ENCODE results near the gene CDH23. TPM values are rescaled to one million over a fixed set of nuclear protein-coding genes. Genes with fewer than 3 reads are reported as not detected.

The CDH23 gene
- total RNA-seq, 1 donor from 2014 or later: 10.3 TPM

GRCh38 chr10:71646037-71646436, 249.3 kb downstream of the CDH23 start:
- no peaks in the 10 kb centered on the region for H3K4me1 ChIP-seq
- H3K9me3 ChIP-seq: no peaks in the 10 kb centered on the region
- H3K27me3 ChIP-seq: no peaks in the 10 kb centered on the region
- TF ChIP-seq POLR2AphosphoS5 (IDR thresholded peaks at IDR 0.05; ENCODE audit: insufficient read depth in 1 of 2, low read depth in 1 of 2) (no peak), CTCF (IDR thresholded peaks at IDR 0.05) (no peak), POLR2A (IDR thresholded peaks at IDR 0.05) (no peak)
- H3K4me3 ChIP-seq: no peak overlapping the region
- DNase-seq (ENCODE audit: extremely low spot score in 2 of 2): no peak
- H3K27ac ChIP-seq: no peak overlapping the region
- no peaks in the 10 kb centered on the region for H3K36me3 ChIP-seq
- intact Hi-C loops (cut with DNase I): no loop called here

- no peak for DNase-seq (ENCODE audit: extremely low spot score in 2 of 2)
- Histone ChIP-seq H3K27ac (no peak overlapping the region), H3K36me3 (no peaks in the 10 kb centered on the region), H3K4me1 (no peaks in the 10 kb centered on the region), H3K4me3 (no peak overlapping the region), H3K9me3 (no peaks in the 10 kb centered on the region), H3K27me3 (no peaks in the 10 kb centered on the region)
- TF ChIP-seq CTCF (IDR thresholded peaks at IDR 0.05) (no peak), POLR2A (IDR thresholded peaks at IDR 0.05) (no peak), POLR2AphosphoS5 (IDR thresholded peaks at IDR 0.05; ENCODE audit: insufficient read depth in 1 of 2, low read depth in 1 of 2) (no peak)
- intact Hi-C loops (cut with DNase I): no loop called here
Measured at GRCh38 chr10:71646592-71647292, 250.0 kb downstream of the CDH23 start.

GRCh38 chr10:71647526-71648253, 251.0 kb downstream of the CDH23 start:
- Histone ChIP-seq H3K4me3 (no peak overlapping the region), H3K4me1 (no peaks in the 10 kb centered on the region), H3K27ac (no peak overlapping the region), H3K9me3 (no peaks in the 10 kb centered on the region), H3K36me3 (no peaks in the 10 kb centered on the region), H3K27me3 (no peaks in the 10 kb centered on the region)
- TF ChIP-seq POLR2AphosphoS5 (IDR thresholded peaks at IDR 0.05; ENCODE audit: insufficient read depth in 1 of 2, low read depth in 1 of 2): no peak
- TF ChIP-seq CTCF (IDR thresholded peaks at IDR 0.05): no peak
- TF ChIP-seq POLR2A (IDR thresholded peaks at IDR 0.05): no peak
- DNase-seq (ENCODE audit: extremely low spot score in 2 of 2): no peak
- intact Hi-C loops (cut with DNase I): no loop called here

- no peak for TF ChIP-seq POLR2A (IDR thresholded peaks at IDR 0.05)
- TF ChIP-seq CTCF (IDR thresholded peaks at IDR 0.05): no peak
- no peak for TF ChIP-seq POLR2AphosphoS5 (IDR thresholded peaks at IDR 0.05; ENCODE audit: insufficient read depth in 1 of 2, low read depth in 1 of 2)
- intact Hi-C loops (cut with DNase I): no loop called here
Measured at GRCh38 chr10:71648254-71648932, 251.7 kb downstream of the CDH23 start.

More at GRCh38 chr10:71648254-71648932, 251.7 kb downstream of the CDH23 start:
- Histone ChIP-seq H3K4me3 (no peak overlapping the region), H3K9me3 (no peaks in the 10 kb centered on the region), H3K27me3 (no peaks in the 10 kb centered on the region), H3K36me3 (no peaks in the 10 kb centered on the region), H3K27ac (no peak overlapping the region), H3K4me1 (no peaks in the 10 kb centered on the region)
- DNase-seq (ENCODE audit: extremely low spot score in 2 of 2): no peak

Measured in vagina (tissue), 2 donors.